HUES48 (cell line): ENCODE measurements around the gene MPP3.
"Not testable (repeated sequence)": the region's sequence is repeated elsewhere in the genome, so short reads cannot be mapped to it uniquely, and the experiment has no call there.

Experiments
- H3K27ac ChIP-seq: one replicate; pipeline ENCODE4 v1.7.0; 2013; ENCODE audit warnings: low read depth, low read length, inconsistent platforms
- H3K27me3 ChIP-seq: 2 replicates; pipeline ENCODE4 v1.6.1; 2013; ENCODE audit warnings: mild to moderate bottlenecking, low read length; ENCODE audit not compliant: control insufficient read depth, insufficient read depth
- H3K36me3 ChIP-seq: 2 replicates; pipeline ENCODE4 v1.6.1; 2013; ENCODE audit warnings: low read length; ENCODE audit not compliant: control insufficient read depth, insufficient read depth
- H3K4me1 ChIP-seq: 2 replicates; pipeline ENCODE4 v1.6.1; 2013; ENCODE audit warnings: mild to moderate bottlenecking, low read length; ENCODE audit not compliant: control insufficient read depth, insufficient read depth
- H3K4me3 ChIP-seq: 2 replicates; pipeline ENCODE4 v1.5.1; 2013; ENCODE audit warnings: mild to moderate bottlenecking, low read depth, low read length
- H3K9ac ChIP-seq: 2 replicates; pipeline ENCODE4 v1.6.1; 2013; ENCODE audit warnings: mild to moderate bottlenecking, low read depth, low read length, moderate library complexity
- H3K9me3 ChIP-seq: 2 replicates; pipeline ENCODE4 v1.6.1; 2013; ENCODE audit warnings: low read length; ENCODE audit not compliant: control insufficient read depth, insufficient read depth

MPP3 gene

DNA sequence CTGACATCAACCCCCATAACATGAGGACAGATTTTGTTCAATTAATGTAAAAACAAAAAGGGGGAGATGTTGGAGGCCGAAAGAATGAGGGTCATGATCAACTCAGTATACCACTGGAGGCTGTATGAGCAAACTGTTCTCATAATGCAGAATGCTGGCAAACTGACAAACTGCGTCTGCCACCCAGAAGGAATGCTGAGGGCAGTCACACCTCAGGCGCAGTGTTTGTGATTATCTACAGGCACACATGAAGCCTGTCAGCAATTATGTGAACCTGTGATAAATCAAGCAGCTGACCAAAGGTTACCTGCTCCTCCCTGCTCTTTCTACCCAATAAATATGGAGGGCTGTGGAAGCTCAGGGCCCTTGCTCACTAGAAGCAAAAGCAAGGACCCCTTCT is 41.3 kb upstream of the MPP3 start:
- Histone ChIP-seq H3K36me3 (peaks cover 3% of the 10 kb centered on the region; the same call in 1 of the 2 replicates), H3K27ac (no peak overlapping the region), H3K9me3 (no peaks in the 10 kb centered on the region), H3K4me3 (no peak overlapping the region), H3K4me1 (peaks cover 2% of the 10 kb centered on the region; the same call in 1 of the 2 replicates), H3K27me3 (no peaks in the 10 kb centered on the region), H3K9ac (no peak overlapping the region)

DNA sequence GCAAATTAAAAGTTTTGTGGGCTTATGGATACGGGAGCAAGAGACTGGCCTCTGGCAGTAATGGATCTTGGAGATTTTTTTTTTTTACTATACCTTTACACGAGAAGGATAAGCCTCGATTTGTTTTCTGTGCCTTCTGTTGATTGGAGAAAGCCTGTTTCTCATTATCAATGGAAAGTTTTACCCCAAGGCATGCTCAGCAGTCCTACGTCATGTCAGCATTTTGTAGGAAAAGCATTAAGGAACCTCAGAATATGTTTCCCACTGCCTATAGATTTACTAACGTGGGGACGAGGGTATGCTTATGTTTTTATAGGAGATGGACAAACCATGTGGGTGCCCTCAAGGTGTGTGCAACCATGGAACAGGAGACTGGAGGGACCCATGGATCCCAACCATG is 40.9 kb upstream of the MPP3 start:
- H3K4me3 ChIP-seq: no peak overlapping the region
- no peak overlapping the region for H3K27ac ChIP-seq
- peaks cover 3% of the 10 kb centered on the region; the same call in 1 of the 2 replicates for H3K36me3 ChIP-seq

DNA sequence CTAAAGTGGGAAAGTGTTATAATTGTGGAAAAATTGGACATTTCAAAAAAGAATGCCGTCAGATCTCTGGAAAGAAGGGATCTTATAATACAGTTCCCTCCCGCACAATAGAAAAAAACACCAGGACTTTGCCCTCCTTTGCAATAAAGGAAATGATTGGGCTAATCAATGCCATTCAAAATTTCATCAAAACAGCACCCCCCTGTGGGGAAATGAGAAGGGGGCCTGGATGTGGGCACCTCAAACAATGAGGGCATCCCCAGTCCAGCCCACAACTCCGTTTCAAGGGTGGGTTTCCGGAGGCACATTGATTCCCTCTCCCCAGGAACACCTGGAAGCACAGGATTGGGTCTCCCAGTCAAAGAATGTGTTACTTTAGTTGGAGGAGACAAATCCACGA is 40.1 kb upstream of the MPP3 start:
- Histone ChIP-seq H3K9ac (no peak overlapping the region), H3K4me1 (no peaks in the 10 kb centered on the region), H3K36me3 (peaks cover 3% of the 10 kb centered on the region; the same call in 1 of the 2 replicates), H3K27me3 (no peaks in the 10 kb centered on the region), H3K27ac (no peak overlapping the region), H3K4me3 (no peak overlapping the region), H3K9me3 (no peaks in the 10 kb centered on the region)

More for the DNA sequence above, 40.9 kb upstream of the MPP3 start:
- Histone ChIP-seq H3K4me1 (peaks cover 2% of the 10 kb centered on the region; the same call in 1 of the 2 replicates), H3K9ac (no peak overlapping the region), H3K27me3 (no peaks in the 10 kb centered on the region), H3K9me3 (no peaks in the 10 kb centered on the region)

DNA sequence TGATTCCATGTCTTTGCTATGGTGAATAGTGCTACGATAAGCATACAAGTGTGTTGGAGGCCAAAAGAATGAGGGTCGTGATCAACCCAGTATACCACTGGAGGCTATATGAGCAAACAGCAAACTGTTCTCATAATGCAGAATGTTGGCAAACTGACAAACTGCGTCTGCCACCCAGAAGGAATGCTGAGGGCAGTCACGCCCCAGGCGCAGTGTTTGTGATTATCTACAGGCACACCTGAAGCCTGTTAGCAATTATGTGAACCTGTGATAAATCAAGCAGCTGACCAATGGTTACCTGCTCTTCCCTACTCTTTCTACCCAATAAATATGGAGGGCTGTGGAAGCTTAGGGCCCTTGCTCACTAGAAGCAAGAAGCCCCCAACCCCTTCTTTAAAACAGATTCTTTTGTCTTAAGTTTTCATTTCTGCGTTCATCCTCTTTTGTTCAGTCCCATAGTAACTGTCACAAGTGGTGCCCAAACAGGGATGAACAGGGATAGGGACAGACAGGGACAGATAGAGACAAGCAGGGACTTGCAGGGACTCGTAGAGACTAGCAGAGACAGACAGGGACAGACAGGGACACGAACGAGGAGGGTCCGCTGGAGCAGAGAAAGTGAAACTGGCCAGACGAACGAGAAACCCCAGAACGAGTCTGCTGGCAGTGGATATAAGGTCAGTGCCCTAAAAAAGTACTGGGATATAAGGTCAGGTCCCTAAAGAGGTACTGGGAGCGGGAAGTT is 39.2 kb upstream of the MPP3 start:
- Histone ChIP-seq H3K27me3 (no peaks in the 10 kb centered on the region; the same call in 1 of the 2 replicates), H3K4me3 (no peak overlapping the region), H3K9me3 (no peaks in the 10 kb centered on the region), H3K4me1 (no peaks in the 10 kb centered on the region), H3K9ac (no peak overlapping the region), H3K27ac (no peak overlapping the region), H3K36me3 (no peaks in the 10 kb centered on the region)

DNA sequence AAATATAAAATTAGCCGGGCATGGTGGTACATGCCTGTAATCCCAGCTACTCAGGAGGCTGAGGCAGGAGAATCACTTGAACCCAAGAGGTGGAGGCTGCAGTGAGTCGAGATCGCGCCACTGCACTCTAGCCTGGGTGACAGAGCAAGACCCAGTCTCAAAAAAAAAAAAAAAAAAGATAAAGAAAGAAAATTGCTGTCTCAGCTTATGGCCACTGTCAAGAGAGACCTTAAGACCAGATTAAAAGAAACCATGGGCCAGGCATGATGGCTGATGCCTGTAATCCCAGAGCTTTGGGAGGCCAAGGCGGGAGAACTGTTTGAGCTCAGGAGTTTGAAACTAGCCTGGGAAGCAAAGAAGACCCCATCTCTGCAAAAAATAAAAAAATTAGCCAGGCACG is 36.1 kb upstream of the MPP3 start:
- not testable (repeated sequence) for H3K27me3 ChIP-seq, H3K27ac ChIP-seq, H3K36me3 ChIP-seq, H3K4me1 ChIP-seq, H3K9ac ChIP-seq, H3K4me3 ChIP-seq, H3K9me3 ChIP-seq

DNA sequence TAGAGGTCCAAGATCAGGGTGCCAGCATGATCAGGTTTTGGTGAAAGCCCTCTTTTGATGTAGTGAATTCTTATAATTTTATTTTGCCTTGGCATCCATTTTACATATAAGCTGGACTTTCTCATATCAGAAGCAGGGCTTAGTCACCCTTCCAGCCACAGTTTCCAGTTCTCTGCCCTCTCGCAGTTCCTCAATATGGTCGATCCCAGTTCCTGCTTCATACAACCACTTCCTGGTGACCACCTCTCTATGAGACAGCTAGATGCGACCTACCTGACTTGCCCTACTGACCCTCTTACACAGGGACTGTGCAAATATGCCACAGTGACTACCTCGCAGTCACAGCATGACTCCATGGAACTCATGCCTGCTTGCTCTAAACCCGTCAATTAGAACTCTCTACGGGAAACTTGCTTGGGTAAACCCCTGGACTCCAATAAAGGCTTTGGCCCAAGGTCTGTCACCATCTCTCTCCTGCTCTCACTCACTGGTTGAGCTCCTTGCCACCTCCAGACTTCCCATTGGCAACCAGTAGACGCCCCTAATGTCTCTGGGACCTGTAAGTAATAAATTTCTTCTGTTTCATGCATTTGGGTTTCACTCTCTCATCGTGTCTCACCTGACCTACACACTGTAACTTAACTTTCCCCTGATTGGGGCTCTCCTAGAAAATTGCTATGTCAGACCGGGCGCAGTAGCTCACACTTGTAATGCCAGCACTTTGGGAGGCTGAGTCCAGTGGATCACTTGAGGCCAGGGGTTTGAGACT is 35.5 kb upstream of the MPP3 start:
- Histone ChIP-seq H3K4me3 (no peak overlapping the region), H3K27ac (no peak overlapping the region), H3K27me3 (no peaks in the 10 kb centered on the region; the same call in 1 of the 2 replicates), H3K4me1 (no peaks in the 10 kb centered on the region), H3K9ac (no peak overlapping the region), H3K36me3 (no peaks in the 10 kb centered on the region), H3K9me3 (no peaks in the 10 kb centered on the region)

DNA sequence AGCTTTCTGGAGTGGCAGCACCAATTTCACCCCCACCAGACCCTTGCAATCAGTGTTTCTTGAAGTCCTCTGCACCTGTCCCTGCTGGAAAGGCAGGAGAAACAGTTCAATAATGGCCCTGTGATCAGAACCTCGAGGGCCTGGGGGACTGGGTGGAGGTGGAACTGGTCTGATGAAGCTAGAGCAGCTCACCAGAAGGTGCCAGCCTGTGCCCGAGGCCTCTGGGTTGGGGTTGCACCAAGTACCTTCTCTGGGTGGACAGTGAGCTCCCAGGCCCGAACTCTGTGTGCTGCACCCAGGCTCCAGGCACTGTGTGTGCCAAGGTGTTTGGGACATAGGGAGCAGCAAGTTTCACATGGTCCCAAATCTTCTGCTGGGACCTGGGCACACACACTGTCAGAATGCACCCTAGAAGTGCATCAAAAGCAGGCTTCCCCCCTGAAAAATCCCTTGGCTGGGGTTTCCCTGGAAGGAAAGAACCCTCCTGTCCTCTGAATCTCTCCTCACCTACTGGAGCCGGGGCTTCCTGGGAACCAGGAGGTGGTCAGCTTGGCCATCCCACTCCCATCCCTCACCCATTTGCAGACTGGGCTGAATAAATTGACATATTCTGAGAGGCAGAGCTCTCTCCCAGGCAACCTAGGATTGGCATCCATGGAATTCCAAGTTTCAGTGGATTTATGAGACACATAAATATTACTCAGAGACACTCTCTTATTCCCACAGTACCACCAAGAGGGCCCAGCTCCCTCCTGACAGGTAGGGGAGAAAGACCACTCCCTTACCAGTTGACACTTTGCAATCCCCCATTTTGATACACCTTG is 31.4 kb upstream of the MPP3 start:
- Histone ChIP-seq H3K9me3 (no peaks in the 10 kb centered on the region), H3K27ac (no peak overlapping the region), H3K4me3 (no peak overlapping the region), H3K36me3 (no peaks in the 10 kb centered on the region), H3K4me1 (no peaks in the 10 kb centered on the region), H3K27me3 (no peaks in the 10 kb centered on the region; the same call in 1 of the 2 replicates), H3K9ac (no peak overlapping the region)

DNA sequence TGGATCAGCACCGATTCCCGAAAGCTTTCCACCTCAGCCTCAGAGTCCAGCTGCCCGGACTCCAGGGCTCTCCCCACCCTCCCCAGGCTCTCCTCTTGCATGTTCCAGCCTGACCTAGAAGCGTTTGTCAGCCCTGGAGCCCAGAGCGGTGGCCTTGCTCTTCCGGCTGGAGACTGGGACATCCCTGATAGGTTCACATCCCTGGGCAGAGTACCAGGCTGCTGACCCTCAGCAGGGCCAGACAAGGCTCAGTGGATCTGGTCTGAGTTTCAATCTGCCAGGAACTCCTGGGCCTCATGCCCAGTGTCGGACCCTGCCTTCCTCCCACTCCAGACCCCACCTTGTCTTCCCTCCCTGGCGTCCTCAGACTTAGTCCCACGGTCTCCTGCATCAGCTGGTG is 29.0 kb upstream of the MPP3 start:
- H3K27me3 ChIP-seq: no peaks in the 10 kb centered on the region
- H3K36me3 ChIP-seq: no peaks in the 10 kb centered on the region
- H3K27ac ChIP-seq: no peak overlapping the region
- H3K9me3 ChIP-seq: no peaks in the 10 kb centered on the region
- no peak overlapping the region for H3K9ac ChIP-seq
- no peaks in the 10 kb centered on the region for H3K4me1 ChIP-seq
- no peak overlapping the region for H3K4me3 ChIP-seq

DNA sequence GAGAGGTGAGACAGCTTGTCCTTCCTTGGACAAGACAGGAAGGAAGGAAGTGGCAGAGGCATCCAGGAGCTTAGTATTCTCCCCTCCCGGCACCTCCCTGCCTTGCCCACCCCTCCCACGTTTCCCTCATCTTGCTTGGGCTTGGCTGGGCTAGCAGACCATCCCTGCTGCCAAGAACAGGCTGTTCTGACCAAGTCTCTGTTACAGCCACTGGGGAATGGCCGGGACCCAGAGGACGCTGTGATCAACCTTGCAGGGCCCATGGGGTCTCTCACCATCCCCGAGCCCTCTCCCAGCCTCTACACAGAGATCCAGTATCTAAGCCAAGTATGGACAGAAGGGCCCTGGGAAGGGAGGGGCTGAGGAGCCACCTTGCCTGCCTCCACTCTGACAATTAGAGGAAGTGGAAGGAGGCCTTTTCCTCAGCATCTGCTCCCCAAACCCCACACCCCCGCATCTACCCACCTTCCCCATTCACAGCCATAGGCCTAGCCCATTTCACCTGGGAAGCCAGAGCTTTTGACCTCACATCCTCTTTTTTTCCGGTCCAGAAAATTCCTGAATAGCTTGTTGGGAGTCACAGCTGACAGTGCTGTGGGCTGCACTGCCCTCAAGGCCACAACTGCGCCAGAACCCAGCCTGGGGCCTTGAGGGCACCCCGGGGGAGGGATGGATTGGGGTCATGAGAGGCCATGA is 28.1 kb upstream of the MPP3 start:
- Histone ChIP-seq H3K36me3 (no peaks in the 10 kb centered on the region), H3K27ac (no peak overlapping the region), H3K4me3 (no peak overlapping the region), H3K9ac (no peak overlapping the region), H3K4me1 (no peaks in the 10 kb centered on the region), H3K27me3 (no peaks in the 10 kb centered on the region), H3K9me3 (no peaks in the 10 kb centered on the region)

DNA sequence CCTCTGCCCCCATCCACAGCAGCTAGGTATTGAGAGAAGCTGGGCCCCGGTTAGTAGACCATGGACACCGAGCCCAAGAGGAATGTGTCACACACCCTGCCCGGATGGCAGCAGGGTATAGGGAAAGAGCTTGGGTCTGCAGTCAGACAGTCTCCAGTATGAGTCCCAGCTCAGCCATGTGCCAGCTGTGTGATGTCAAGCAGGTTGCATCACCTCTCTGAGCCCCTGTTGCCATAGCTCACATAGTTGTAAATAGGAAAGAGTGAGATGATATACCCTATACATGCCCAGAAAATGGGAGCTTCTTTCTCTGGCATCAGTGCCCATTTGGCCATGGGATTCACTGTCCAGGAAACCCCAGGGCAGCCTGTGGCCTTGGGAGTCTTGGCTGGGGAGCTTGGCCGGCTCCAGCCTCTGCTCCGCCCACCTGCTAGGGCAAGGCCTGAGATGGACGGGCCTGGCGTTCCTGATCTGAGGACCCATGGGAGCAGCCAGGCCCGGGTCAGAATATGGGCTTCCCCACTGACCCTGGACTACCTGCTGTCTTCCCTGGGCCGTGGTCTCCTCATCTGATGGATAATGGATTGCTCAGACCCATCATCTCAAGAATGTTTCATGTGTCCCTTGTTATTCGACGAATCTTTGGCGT is 27.3 kb upstream of the MPP3 start:
- Histone ChIP-seq H3K4me3 (no peak overlapping the region), H3K27me3 (no peaks in the 10 kb centered on the region), H3K4me1 (no peaks in the 10 kb centered on the region), H3K9me3 (no peaks in the 10 kb centered on the region), H3K36me3 (no peaks in the 10 kb centered on the region), H3K27ac (no peak overlapping the region), H3K9ac (no peak overlapping the region)
